Effector CD4-positive, alpha-beta T cell (primary cell): ENCODE measurements around the gene NBAS.
"Not testable (repeated sequence)": the region's sequence is repeated elsewhere in the genome, so short reads cannot be mapped to it uniquely, and the experiment has no call there.

Experiments
- DNase-seq: peaks from one replicate; pipeline ENCODE4 v3.0.0-alpha.2; 2020

Gene NBAS

DNA sequence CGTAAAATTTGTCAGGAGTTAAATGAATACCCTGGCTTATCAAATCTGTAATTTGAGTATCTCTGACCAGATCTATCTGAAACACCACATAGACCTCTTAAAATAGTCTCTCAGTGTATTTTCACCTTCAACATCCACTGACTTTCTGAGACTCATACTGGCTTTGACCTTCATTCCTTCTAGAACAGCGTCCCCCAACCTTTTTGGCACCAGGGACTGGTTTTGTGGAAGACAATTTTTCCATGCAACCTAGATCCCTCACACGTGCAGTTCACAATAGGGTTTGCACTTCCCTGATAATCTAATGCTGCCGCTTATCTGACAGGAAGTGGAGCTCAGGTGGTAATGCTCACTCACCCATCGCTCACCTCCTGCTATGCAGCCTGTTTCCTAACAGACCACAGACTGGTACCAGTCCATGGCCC, 3.2 kb downstream of the NBAS start:
- DNase-seq: no peak

DNA sequence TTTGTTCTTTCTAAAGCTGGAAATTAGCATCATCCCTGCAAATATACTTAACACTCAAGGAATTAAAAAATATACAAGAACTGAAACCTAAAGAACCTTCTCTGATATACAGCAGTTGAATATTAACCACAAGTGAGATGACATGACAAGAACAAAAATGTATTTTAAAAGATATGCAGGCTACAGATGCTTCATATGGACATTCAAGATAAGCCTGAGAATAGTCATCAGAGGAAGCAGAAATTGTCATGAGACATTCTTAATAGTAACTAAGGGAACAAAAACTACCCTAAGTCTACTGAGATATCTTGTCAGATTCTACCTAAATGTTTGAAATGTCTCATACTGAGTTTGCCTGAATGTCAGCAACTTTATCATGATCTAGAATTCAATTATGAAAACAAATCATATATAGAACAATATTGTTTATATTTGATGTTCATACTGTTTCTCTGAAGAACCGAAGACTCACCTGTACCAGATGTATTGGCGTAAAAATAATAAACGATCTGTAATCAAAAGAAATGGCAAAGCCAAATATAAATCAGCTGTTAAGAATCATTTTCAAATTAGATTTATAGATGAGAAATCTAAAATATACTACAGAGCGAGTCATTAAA, 4.7 kb downstream of the NBAS start:
- DNase-seq: no peak

DNA sequence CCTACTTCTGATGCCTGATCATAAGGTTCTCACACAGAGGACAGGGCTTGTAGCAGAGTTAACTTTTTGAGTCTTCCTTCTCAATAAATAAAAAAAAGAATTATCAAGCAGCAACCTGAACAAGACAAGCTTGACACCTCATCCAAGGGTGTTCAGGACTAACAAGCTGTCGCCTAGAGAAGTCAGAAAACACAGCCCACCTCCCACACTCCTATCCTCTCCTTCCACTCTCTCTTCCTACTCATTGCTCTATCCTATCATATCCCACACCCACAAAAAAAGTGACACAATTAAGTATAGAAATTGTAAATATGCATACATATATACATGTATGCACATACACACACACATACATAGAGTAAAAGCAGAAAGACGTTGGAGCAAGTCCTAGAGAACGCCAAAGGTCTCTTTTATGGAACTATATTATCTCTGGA, 5.4 kb downstream of the NBAS start:
- DNase-seq: no peak

DNA sequence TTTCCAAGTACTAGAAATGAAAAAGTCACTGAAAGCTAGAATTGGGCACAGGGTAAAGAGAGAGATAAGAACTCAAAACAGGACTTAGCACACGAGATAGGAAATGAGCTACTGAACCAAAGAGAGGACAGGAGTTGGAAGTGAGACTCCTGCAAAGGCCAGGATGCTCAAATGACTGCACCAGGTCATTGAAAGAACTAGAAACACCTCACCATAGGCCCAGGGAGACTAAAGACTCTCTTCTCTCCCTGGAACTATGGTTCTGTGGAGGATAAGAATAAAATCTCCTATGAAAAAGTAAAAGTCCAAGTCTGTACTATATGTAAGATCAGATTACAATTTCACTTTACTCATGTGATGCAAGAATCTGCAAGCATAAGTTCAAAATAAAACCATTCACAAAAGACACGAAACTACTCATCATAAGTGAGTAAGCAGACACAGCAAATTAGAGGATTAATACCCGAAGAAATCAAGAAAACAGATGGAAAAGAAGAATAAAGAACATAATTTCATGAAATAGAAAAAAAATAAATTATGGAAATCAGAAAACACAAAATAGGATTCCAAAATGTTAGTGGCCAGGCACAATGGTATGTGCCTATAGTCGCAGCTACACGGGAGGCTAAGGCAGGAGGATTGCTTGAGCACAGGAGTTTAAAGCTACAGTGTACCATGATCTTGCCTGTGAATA, 6.5 kb downstream of the NBAS start:
- no peak for DNase-seq

DNA sequence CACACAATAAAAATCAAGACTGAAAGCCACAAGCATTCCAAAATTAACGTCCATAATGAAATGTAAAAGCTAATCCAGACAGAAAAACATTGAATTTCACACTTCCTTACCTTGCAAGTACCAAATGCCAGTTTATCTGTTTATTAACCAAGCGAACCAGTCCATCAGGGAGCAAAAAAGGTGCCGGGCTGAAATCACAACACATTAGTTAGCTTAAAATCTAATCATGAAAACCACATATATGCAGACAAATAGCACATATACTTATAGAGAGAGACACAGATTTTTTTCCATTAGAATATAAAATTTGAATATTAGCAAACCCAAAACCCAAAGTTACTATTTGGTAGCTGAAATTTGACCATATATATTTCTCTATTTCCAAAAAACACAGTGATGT, 7.2 kb downstream of the NBAS start:
- no peak for DNase-seq

DNA sequence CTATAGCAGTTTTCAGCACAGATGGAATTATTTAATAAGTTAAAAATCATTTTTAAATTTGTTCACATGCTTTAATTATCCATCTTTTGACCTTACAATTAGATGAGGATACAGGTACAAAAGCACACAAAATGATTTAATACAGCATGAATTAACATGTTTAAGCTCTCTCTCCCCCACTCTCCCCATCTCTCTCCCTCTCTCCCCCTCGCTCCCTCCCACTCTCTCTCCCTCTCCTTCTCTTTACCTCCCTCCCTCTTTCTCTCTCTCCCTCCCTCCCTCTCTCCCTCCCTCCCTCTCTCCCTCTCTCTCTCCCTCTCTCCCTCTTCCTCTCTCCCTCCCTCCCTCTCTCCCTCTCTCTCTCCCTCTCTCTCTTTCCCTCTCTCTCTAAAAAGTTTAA, 7.6 kb downstream of the NBAS start:
- no peak for DNase-seq

DNA sequence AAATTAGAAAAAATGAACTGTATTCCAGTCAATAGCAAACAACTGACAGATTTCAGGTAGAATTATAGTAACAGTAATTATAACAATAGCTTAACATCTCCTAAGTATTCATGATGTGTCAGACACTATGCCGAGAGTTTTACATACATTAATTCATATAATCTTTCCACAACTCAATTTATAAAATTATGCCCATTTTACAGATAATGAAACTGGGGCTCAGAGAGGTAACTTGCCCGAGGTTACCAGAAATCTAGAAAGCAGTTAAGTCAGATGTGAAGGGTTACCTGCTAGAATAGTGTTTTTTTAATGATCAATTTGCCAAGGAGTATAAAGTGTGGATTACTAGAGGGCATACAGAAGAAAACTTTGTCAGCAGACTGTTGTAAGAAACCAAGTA, 12.2 kb downstream of the NBAS start:
- DNase-seq: no peak

DNA sequence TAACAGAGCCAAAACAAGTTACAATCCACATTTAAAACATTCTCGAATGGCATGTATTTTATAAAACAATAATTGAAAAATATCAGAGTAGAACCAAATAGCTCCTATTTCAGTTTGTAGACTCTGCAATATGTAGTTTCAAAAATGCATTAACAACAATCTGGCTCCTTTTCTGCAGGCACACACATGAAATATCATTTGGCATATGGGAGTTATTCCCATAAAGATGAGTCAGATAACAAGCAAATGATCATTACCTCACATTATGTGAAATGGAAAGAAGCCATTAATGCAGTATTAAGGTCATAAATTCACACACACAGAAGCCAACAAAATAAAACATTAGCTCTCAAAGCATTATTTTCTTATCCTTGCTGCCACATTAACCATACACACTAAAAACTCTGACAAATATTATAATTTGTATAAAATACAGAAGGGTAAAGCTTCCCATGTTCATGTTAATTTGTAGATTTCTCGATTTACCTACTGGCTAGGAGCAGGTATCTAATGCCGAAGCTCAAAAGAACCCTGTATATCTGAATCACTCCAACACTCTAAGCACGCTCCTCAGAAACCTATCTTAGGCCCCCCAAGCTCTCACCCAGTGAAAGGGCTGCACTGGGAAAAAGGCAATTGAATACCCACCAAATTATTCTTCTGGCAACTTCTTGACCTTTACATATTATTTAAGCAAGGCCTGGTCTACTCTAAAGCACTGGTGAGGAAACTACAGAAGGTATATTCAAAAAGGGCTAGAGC, 13.8 kb downstream of the NBAS start:
- no peak for DNase-seq

DNA sequence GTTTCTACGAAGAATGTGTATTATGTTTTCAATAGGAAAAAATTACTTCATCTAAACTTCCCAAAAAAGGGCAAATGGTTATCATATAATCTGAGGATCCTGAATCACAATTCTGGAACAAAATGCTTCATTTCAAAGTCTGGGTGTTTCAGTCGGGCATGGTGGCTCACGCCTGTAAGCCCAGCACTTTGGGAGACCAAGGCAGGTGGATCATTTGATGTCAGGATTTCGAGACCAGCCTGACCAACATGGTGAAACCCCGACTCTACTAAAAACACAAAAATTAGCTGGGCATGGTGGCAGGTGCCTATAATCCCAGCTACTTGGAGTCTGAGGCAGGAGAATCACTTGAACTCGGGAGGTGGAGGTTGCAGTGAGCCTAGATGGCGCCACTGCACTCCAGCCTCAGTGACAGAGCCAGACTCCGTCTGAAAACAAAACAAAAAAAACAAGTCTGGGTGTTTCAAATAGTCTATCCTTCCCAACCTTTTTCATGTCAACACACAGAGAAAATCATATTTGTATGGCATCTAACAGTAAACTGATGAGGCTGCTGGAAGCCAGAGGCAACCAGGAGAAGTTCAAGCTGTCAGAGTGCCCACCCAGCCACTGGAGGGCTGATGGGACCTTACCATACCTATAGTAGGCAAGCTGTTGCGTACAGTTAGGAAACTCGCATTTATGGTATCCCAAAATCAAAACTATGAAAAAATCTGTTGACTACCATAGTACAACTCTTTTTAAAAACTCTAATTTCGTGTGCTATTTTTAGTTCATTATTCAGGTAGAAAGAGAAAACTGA, 14.6 kb downstream of the NBAS start:
- no peak for DNase-seq

DNA sequence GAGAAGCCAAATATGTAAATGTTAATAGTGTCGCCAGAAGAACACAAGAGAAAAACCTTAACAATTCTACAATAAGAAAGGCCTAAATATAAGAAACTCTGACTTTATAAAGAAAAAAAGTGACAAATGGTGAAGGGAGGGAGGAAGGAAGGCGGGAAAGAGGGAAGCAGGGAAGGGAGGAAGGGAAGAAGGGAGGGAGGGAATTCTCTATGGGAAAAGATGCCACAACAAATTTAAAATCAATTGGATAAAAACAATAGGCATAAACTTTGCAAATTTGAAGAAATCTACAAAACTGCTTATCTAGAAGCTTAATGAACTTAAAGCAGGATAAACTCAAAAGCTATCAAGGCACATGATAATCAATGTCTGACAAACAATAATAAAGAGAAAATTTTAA, 16.9 kb downstream of the NBAS start:
- no peak for DNase-seq

DNA sequence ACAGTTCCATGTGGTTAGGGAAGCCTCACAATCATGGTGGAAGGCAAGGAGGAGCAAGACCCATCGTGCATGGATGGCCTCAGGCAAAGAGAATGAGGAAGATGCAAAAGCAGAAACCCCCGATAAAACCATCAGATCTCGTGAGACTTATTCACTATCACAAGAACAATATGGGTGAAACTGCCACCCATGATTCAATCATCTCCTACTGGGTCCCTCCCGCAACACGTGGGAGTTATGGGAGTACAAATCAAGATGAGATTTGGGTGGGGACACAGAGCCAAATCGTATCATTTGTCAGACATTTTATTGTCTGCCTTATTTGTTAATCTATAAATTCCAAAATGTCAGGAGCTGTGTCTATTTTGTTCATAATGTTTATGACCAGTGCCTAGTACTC, 17.6 kb downstream of the NBAS start:
- no peak for DNase-seq

DNA sequence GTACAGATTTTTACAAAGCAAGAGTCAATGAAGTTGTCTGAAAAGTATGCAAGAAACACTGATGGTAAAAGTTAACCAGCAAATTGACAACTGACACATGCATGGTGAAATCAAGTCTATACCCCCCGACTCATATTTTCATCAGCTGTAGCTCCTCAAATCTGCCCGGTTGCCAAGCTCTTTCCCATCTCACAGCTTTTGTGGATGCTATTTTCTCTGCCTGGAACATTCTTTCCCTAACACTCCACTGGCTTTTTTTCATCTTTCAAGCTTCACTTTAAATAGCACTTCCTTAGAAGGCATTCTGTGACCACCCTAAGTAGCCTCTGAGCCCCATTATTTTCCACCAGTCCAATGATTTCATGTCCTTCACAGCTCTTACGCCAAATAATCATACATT, 18.1 kb downstream of the NBAS start:
- no peak for DNase-seq

DNA sequence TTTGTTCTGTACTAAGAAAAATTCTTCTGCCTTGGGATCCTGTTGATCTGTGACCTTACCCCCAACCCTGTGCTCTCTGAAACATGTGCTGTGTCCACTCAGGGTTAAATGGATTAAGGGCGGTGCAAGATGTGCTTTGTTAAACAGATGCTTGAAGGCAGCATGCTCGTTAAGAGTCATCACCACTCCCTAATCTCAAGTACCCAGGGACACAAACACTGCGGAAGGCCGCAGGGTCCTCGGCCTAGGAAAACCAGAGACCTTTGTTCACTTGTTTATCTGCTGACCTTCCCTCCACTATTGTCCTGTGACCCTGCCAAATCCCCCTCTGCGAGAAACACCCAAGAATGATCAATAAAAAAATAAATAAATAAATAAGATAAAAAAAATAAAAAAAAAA, 18.9 kb downstream of the NBAS start:
- DNase-seq: not testable (repeated sequence)

DNA sequence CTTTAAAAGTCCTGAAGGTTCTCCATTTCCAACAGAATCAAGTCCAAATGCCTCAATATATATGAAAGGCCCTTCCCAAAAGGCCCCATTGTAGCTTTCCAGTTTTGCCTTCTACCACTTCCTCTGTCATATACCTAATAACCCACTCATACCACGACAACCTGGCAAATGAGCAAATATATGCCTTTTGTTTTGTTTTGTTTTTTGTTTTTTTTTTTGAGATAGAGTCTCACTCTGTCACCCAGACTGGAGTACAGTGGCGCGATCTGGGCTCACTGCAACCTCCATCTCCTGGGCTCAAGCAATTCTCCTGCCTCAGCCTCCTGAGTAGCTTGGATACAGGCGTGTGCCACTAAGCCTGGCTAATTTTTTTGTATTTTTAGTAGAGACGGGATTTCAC, 20.6 kb downstream of the NBAS start:
- DNase-seq: not testable (repeated sequence)

DNA sequence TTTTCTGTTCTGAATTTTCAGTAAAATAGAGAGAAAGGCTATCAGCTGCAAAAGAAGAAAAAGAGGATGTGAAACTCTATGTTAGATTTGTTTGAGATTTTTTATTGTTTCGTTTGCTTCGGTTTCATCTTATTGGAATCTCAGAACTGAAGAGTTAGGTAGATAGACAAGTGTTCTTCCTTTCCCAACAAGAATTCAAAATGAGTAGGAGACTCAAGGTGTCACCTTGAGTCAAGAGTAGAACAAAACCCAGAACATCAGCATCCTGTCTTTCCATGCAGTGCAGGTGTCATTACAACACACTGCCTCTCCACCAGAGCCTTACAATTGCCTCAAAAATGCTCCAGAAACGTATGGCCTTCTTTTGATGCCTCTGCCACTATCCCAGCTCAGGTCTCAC, 21.1 kb downstream of the NBAS start:
- no peak for DNase-seq

DNA sequence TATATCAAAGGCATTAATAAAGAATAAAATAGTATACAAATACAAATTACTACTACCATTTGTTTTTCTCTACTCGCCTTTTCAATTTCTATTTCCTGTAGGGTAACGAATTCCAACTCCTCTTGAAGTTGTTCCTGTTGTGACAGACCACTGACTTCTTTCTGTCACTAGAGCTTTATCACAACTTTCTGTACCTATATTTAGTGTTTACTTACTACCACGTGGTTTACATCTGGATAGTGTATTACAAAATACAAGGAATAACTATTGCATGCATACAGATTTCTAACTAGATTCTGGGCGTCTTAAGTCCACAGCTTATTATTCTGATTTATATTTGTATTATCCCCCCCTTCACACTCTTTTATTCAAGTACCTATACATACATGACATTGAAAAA, 22.3 kb downstream of the NBAS start:
- no peak for DNase-seq

DNA sequence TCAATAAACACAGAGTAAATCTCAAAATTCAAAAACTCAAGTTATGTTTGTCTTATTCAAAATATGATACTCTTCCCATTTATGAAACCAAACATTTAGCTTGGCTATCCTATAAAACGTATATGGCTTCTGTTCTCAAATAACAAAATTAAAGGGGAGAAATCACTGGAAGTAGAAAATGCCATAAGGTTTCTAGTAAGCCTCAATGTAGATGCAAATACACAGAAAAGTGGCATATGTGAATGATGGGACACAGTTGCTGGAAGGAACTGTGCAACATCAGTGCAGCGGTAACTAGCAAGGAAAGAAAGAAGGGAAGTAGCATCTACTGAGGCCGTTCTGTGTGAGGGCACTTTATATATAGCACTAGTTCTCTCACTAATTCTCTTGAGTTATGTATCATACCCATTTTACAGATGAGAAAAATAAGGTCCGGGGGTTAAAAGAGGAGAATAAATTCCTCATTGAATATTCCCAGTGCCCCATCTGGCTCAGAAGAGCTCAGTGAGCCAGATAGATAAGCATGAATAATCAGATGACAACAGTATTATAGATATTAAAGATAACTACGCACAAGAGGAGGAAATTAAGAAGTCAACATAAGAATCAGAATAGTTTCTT, 27.2 kb downstream of the NBAS start:
- no peak for DNase-seq

DNA sequence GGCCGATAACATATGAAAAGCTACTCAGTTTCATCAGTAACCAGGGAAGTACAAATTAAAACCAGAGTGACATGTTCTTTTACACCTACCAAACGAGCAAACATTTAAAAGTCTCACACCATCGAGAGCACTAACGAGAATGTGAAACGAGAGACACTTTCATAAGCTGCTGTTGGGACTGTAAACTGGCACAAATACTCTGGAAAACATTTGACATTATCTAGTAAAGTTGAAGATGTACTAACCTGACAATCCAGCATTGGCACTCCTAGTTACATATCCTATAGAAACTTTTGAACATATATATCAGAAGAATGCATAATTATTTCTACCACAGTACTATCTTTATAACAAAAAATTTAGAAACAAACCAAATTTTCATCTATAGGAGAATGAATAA, 28.1 kb downstream of the NBAS start:
- no peak for DNase-seq

DNA sequence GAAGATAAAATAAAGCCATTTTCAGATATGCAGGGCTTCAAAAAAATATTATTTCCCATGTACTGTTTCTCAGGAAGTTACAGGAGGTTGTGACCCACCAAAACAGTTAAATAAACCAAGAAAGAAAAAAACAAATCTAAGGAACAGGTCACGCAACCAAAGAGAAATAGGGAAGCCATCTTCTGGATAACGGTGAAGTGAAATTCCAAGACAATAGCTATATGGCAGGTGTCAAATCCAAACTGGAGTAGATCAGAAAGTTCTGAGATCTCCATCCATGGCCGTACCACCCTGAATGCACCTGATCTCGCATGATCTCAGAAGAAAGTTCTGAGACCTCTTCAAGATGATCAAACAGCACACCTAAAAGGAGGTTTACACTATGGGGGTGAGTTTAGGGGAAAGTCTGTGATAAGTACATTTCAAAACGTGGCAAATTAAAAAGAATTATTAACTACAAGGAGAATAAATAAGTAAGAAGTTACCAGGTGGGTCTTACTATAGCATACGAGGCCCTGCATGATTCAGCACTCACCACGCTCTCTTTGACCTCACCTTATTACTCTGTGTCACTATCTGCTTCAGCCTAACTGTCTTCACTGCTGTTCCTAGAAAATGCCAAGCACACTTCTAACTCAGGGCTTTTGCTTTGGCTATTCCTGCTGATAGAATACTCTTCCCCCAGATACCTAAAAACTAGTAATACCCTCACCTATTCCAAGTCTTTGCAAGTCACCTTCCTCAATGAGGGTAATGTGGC, 29.9 kb downstream of the NBAS start:
- no peak for DNase-seq

DNA sequence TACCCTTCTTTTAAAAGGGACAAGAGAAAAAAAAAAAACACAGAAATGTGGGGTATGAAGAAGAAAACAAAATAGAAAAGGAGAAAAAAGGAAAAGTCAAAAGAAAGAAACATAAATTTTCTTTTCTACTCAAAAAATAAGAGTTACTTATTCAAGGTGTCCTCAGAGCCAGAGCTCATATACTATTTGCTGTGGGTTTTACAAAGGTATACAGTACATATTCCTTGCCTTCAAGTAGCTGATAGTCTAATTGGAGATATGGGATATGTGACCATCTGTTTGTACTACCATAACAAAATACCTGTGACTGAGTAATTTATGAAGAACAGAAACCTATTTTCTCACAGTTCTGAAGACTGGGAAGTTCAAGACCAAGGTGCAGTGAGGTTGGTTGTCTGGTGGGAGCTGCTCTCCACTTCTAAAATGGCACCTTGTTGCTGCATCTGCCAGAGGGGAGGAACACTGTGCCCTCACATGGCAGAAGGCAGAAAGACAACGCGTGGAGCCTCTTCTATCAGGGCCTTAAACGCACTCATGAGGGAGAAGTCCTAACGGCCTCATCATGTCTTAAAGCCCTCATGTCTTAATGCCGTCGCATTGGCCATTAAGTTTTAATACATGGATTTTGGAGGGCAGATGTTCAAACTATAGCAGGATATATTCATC, 33.9 kb downstream of the NBAS start:
- no peak for DNase-seq

DNA sequence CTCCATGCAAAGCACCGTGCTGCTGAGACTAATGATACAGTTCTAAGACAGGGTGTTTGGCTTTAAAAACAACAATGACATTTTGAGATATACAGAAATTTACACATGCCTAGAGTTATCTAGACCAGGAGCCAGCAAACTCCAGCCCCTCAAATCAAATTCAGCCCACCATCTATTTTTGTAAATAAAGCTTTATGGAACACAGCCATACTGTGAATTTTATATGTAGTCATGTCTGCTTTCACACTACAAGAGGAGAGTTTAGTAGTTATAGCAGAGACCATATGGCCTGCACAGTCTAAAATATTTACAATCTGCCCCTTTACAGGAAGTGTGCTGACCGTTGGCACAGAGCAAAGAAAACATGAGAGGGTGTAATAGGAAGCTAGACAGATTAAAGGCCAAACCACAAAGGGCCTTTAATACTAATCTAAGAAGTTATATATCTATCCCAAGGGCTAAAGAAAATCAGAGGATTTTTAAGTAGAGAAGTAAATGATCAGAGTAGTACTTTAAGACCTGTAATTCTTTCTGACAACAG, 39.4 kb downstream of the NBAS start:
- no peak for DNase-seq
